ENCODE results near the gene FNDC1.
"Not testable (repeated sequence)": the region's sequence is repeated elsewhere in the genome, so short reads cannot be mapped to it uniquely, and the experiment has no call there.

FNDC1 gene

DNA sequence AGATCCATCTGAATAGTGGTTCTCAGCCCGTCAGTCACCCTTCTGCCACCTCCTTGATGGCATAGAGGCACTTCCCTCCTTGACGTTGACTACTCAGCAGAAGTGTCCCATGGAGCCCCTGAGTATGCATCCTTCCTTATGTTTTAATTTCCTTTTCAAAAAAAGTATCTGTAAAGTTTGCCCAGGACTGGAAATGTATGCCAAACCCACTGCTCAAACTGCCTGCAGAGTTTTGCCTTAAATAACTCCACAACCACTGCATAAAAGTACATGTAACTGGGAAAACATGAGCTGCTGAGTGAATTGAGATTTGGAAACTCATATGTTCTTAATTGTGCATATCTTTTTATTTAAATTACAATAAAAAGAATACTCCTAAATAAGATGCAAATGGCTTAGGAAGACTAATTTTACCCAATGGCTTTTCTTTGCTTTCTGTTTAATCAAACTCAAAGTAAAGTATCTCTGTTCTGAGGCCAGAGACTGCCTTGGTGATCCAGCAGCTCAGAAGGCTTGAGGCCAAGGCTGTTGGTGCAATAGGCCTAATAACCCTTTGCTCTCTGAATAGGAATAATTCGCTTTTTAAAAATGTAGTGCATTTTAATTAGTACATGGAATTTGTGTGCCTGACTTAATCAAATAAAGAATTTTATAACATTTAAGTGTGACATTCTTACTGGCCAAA, 90.4 kb downstream of the FNDC1 start:
- no peak for DNase-seq (ENCODE audit: low read depth in 2 of 2)

DNA sequence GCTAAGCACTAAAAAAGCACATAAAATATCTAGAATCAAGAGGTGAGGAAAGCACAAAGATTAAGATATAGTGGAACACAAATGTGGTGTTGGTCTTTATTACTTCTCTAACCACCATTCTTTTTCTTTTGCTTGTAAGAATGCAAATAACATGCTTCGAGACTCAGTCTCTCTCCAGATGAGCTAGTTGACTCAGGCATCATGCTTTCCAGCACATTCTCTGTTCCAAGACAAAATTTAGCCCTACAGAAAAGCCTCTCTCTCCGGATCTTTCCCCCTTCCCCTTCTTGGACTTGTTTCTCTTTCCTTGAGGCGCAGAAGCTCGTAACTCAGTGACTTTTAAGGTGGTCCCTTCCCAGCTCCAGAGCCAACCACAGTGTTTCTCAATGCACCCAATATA, 91.0 kb downstream of the FNDC1 start:
- DNase-seq (ENCODE audit: low read depth in 2 of 2), result no peak

DNA sequence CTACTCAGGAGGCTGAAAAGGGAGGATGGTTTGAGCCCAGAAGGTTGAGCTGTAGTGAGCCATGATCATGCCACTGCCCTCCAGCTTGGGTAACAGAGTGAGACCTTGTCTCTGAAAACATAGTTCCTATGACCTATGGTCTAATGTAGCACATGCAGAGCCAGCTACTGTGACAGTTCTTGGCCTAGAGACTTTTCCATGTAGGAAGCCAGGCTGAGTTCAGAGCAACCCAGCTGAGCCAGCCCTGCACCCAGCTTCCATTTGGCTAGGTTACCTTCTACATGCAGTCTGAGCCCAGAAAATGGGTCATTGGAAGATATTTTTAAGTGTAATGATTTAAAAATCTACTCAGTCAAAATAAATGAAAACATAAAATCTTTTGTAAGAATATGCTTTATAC, 92.8 kb downstream of the FNDC1 start:
- no peak for DNase-seq (ENCODE audit: low read depth in 2 of 2)

DNA sequence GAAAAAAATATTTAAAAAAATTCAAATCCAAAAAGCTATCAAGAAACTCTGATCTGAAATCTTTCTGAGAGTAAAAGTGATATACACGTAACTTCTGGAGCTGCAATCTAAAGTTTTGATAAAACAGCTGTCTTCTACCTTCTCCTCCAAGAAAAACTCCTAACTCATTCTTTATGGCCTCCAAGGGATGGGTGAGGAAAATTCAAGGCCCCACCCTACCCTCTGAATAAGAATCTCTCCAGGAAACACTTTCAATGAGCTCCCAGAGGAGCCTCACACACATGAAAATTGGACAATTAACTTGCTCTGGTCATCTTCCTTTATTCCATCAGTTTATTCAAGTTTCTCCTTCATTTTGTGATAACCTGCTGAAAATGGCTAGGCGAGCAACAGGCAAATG, 93.4 kb downstream of the FNDC1 start:
- no peak for DNase-seq (ENCODE audit: low read depth in 2 of 2)

DNA sequence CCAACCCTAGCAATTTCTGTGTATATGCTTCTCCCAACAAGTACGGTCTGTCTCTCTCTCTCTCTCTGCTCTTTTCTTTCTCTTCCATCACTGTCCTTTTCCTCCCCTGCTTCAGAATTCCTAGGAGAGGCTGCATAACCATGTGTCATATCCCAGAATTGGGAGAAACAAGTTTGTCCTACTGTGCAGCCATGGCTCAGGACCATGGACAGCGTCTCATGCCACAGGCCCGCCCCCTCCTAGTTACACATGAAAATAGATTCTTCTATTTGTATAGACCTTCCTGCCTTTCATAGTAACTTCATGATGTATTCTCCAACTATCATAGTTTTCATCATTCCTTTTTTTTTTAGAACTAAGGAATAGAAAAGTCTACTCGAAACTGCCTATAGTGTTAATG, 98.0 kb downstream of the FNDC1 start:
- no peak for DNase-seq (ENCODE audit: low read depth in 2 of 2)

DNA sequence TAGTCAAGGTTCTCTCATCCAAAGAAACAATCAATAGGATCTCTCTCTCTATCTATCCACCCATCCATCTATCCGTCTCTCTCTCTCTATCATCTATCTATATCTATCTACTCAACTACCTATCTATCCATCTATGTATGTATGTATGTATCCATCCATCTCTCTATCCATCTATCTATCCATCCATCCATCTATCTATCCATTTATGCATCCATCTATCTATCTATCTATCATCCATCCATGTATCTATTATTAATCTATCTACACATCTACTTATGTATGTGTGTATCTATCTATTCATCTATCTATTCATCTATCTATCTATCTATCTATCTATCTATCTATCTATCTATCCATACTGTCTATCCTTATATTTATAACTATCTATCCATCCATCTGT, 99.3 kb downstream of the FNDC1 start:
- no peak for DNase-seq (ENCODE audit: low read depth in 2 of 2)

DNA sequence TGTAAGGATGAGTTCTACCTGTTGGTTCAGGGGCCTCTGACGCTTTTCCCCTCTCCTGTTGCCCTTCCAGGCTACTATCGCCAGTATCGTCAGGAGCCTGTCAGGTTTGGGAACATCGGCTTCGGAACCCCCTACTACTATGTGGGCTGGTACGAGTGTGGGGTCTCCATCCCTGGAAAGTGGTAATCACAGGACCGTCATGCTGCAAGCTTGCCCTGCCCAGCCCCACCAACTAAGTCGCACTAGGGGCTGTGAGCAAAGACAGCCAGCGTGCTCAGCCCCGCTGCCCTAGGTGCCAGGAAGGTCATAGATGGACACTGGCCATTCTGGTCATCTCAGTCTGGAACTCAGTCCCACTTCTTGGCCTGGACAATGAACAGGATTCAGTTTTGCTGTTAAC, 102.1 kb downstream of the FNDC1 start:
- DNase-seq (ENCODE audit: low read depth in 2 of 2), result no peak

DNA sequence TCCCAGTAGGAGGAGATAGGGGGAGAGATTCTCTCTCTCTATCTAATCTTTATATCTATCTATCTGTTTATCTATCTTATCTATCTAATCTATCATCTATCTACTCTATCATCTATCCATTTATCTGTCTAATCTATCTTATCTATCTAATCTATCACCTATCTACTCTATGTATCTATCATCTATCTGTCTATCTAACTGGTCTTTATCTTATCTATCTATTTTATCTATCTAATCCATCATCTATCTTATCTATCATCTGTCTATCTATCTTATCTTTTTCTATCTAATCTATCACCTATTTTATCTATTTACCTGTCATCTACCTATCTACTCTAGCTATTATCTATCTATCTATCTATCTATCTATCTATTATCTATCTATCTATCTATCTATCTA, 109.4 kb downstream of the FNDC1 start:
- no peak for DNase-seq (ENCODE audit: low read depth in 2 of 2)

DNA sequence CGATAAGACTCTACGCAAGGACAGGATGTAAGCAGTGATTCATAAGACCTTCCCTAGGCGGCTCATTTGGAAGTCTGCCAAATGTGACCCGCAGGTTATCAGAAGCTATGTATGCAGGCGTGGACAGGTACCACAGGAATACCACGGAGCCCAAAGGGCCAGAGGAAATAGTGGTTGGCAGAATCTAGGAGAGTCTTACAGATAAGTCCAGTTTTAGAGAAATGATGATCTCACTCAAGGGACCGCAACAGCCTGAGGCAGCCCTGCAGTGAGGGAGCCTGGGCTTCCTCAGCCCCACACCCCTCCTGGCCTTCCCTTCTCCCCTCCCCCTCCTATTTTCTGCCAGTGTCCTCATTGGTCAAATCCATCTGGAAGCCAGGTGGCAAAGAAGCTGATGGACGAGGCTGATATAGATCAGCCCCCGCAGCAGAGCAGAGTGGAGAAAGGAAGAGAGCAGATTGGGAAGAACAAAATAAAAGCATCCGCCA, 110.6 kb downstream of the FNDC1 start:
- no peak for DNase-seq (ENCODE audit: low read depth in 2 of 2)

DNA sequence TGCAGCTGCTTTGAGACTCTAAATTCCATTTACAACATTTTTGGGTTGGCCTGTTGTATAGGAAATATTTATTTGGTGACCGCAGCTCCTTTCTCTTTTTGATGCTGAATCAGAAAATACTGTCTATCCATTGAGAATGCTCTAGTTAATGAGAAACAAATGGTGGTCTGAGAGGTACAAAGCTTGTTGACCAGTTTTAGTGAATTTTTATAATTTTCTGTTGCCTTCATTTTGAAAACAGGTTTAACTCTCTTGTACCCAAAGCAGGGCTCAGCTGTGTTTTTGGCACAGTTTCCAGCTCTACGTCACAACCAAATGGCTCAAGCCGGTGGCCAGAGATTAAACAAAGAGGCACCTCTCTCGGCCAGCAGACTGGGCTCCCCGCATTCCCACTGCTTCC, 113.2 kb downstream of the FNDC1 start:
- no peak for DNase-seq (ENCODE audit: low read depth in 2 of 2)

DNA sequence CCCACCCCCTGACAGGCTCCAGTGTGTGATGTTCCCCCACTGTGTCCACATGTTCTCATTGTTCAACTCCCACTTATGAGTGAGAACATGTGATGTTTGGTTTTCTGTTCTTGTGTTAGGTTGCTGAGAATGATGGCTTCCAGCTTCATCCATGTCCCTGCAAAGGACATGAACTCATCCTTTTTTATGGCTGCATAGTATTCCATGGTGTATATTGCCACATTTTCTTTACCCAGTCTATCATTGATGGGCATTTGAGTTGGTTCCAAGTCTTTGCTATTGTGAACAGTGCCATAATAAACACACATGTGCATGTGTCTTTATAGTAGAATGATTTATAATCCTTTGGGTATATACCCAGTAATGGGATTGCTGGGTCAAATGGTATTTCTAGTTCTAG, 115.5 kb downstream of the FNDC1 start:
- not testable (repeated sequence) for DNase-seq (ENCODE audit: low read depth in 2 of 2)

DNA sequence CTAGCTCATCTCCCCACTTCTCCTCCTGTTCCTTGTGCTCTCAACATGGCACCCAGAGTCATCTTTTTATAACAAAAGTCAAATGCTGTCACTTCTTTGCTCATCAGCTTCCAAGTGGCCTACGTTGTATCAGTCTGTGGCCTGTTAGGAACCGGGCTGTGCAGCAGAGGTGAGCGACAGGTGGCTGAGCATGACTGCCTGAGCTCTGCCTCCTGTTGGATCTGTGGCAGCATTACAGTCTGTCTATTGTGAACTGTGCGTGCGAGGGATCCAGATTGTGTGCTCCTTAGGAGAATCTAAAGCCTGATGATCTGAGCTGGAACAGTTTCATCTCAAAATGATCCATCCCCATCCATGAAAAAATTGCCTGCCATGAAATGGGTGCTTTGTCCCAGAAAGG, 129.6 kb downstream of the FNDC1 start:
- DNase-seq (ENCODE audit: low read depth in 2 of 2), result no peak

DNA sequence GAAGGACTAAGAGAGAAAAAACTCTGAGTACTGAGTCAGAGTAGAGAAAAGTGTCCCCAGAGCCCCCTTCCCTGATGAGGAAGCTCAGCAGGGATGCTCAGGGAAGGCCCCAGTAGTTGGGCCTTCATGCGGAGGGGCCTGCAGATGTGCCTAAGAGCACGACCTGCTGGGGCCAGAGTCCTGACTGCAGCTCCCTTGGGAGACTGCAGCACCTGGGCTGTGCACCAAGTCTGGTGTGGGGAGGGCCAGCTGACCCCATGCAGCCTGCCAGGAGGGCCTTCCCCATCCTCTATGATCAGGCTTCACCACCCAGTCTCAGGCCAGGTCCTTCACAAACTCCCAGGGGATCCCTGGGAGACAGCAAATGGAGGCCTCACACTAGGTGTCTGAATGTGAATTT, 130.4 kb downstream of the FNDC1 start:
- DNase-seq (ENCODE audit: low read depth in 2 of 2), result no peak

DNA sequence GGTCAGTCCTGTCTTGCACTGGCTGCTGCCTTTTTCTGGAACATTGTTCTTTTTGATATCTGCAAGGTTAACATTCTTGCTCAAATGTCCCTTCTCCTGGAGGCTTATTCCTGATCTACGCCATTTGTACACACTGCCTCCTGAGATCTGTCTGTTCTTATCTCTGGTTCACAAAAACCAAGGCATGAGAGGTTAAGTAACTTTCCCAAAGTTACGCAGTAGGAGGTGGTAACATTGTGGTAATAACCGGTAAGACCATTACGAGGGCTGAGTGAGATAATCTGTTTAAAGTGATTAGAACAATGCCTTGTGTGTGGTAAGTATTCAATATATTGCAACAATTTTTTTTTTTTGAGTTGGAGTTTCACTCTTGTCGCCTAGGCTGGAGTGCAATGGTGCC, 132.1 kb downstream of the FNDC1 start:
- no peak for DNase-seq (ENCODE audit: low read depth in 2 of 2)

DNA sequence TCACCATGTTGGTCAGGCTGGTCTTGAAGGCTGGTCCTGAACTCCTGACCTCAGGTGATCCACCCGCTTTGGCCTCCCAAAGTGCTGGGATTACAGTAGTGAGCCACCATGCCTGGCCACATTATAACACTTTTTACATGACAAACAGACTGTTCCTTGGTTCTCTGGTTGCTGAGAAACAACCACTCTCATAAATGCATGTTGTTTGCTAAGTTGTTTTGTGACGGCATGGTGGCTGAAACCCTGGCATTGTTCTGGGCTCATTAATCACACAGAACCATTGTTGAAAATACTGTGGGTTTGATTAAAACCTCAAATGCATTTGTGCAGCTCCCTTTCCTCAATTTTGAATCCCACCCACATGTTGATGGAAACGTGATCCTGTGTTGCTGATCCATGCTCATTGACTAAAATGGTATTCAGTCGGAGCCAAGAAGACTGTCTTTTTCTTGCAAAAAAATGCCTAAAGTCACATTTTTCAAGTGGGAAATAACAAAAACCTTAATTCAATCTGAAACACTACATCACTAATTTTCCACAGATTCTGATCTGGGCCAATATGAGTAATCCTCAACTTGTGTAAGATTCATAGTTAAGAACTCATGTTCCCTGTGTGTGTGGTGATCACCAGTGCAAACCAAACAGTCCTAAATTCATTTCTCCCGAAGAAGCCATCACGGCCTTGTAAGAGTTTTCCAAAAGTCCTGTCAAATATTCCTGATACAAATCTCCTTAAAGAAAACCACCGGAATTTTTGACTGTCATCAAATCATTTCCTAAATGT, 132.8 kb downstream of the FNDC1 start:
- no peak for DNase-seq (ENCODE audit: low read depth in 2 of 2)

DNA sequence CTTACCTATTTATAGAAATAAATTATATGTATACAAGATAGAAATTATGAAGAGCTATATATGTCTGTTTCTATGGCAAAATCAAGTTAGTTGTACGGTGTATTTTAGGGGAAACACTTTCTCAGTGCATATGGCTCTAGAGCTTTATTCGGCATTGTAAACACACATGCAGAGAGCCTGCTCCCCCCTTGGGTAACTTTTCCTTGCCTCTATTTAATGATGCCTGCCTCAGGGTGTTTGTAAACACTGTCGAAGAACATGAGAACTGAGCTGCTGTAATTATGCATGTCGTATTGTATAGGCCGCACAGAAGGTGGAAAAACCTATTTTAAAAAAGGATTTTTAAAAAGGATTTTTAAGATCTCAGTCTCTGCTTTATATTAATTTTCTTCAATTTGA, 133.4 kb downstream of the FNDC1 start:
- DNase-seq (ENCODE audit: low read depth in 2 of 2), result no peak

DNA sequence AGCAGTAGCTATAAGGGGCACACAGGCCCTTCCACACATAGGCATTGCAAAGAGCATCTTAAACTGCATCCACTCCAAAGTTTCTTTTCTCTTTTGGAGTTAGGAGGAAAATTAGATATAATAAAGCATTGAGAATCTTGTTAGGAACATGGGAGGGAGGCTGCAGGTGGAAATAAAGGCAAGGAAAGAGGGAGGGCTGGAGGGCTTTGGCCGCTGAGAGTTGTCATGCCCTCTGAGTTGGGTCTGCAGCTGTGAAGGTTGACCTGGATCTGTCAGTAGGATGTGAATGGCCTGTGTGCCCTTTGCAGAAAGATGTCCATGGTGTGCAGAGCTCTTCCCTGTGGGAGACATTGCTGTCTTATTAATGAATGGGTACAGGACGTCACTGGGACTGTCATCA, 134.0 kb downstream of the FNDC1 start:
- no peak for DNase-seq (ENCODE audit: low read depth in 2 of 2)

DNA sequence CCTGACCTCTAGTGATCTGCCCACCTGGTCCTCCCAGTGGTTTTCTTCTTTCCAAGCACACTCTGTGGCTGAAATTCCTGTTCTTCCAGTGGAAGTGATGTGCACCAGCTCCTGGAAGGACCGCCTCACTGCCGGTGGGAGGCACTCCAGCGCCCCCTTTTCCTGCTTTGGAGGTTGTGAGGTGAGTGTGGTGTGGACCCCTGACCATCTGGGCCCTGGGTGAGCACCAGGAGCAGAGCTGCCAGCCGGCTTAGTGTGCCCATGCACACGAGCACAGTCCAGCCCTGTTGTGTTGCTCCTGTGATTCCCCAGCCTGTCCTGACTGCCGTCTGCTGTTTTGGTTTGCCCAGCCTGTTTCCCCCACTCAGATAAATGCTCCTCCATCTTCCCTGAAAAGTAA, 134.6 kb downstream of the FNDC1 start:
- DNase-seq (ENCODE audit: low read depth in 2 of 2), result no peak

DNA sequence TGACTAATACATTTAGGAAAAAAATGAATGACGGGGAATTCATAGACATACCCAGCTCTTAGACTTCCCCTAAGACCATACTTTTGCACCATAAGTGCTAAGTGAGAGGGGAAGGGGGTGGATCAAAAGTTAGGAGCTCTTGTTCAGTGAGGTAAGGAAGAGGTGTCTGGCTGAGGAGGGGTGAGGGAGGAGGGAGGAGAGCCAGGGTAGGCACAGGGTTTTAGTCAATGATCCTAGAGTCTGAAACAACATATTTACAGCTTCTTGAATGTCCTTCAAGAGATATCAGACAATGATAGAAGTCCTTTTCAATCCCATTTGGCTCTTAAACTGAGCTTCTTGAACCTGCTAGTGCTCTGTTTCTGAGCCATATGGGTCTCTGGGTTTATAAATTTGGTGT, 135.4 kb downstream of the FNDC1 start:
- no peak for DNase-seq (ENCODE audit: low read depth in 2 of 2)

DNA sequence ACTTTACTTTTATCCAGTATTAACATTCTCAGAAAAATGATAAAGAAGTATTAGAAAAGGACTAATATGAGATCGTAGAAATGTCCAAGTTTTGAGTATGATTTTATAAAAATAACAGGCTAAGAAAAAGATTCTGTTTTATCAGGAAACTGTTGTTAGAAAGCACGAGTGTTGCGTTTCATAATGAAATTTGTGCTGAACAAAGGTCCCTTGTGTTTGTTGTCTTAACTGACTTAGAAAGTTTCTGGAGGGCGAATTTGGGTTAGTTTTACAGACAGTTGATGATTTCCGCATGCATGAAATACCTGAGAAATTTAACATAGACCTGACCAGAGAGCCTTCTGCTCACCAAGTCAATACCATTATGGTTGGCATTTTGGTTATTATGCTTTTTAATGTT, 136.0 kb downstream of the FNDC1 start:
- no peak for DNase-seq (ENCODE audit: low read depth in 2 of 2)

DNA sequence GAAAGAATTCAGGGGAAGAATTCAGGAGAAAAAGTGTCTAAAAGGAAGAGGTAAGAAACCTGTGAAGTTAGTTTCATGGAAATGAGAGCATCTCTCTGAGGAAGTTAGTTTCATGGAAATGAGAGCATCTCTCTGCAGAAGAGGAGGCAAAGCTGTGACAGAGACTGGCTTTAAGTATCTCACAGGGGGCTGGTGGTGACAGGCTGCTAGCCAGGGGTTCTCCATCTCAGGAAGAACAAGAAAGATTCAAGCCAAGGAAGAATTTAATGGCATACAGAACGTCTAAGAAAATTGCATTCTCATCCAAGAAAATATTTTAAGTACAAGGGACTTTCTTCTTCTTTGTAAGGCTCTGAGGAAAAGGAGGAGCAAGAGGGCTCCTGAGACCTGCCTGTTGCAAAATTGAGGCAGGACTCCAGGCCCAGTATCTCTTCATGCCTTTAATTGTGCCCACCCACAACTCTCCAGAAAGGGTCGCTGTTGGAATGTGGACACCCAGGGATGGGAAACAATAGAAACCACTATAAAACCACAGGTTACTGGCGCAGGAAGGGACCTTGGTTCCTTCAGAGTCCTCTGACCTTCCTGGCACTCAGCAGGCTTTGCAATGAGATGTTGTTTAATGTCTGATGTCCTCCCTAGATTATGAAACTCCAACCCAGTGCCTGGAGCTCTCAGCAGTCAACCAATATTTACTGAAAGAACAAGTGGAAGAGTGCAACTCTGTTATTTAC, 136.8 kb downstream of the FNDC1 start:
- no peak for DNase-seq (ENCODE audit: low read depth in 2 of 2)

DNA sequence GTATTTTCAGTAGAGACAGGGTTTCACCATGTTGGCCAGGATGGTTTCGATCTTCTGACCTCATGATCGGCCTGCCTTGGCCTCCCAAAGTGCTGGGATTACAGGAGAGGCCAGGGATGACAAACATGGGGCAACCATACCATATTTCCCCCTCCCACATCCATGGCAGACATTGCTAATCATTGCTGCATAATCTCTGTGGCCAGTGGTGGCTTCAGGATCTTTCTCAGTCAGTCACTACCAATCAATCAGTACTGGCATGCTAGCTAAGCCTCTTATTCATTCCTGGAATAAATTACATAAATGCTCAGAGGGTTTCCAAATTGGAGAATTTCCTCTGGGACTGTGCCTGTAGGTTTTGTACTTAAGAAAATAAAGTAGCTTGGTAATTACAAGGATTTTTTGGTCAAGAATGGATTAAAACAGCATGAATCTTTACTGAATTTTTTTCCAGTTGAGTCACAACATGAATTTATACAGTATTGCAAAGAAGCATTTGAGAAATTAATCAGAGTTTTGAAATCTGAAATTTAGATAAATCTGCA, 138.1 kb downstream of the FNDC1 start:
- DNase-seq (ENCODE audit: low read depth in 2 of 2), result no peak

DNA sequence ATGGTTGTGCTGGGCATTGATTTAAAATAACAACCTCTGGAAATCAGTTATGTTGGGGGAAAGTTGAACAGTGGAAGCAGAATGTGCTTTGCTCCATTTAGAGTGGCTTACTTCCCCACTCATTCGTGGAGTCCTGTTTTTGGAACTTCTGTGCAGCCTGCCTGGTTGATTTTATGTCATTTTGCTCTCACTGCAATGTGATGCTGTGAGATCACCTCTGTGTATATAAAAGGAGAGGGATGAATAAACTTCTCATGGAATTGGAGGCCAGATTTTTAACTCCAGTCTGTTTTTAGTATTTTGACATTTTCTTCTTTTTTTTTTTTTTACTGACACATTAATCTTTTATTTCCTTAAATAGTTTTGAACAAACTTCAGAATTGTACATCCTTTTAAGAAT, 139.0 kb downstream of the FNDC1 start:
- DNase-seq (ENCODE audit: low read depth in 2 of 2), result no peak
